ENCODE data around the gene ITGB2.

ITGB2 gene

DNA sequence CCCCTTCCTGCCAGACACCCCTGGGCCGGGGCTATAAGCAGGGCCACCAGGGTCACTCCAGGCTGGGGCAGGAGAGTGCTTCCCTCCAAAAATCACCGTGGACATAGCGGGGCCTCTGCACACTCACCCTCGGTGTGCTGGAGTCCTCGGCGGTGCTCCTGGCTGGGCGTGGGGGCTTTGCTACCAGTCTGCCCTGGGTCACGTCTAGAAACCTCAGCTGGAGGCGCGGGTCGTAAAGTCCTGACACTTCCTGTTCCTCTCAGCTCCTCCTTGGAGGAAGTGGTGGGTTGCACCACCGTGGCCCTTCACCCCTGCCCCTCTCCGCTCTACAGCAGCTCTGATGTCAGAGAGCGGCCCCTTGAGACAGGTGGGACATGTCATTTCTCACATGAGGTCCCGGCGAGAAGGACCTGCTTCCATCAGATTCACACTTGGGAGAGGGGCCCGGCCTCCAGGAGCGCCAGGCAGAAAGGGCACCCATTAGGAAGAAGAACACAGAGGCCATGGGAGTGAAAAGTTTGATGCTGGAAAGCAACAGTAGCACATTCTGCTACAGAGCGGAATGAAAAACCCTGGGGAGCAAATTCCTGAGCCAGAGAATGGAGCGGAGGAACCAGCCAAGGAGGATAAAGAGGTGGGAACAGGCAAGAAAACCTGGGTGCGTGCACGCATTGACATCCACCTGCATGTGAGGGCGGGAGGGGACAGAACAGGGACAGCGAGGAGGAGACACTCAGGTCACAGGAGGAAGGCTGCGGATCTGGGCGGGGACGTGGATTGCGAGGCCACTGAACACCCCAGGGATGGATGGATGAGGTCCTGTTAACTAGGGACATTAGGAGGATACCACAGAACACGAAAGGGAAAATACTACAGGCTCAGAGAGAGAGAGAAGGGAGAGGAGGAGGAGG, at the start of gene ITGB2:
ITGB2 (minus strand) TSS at position 206 of the 911 bp plus-strand sequence. CDS start 10,117 bp downstream, outside the sequence.
- no peak for DNase-seq

GRCh38 chr21:44969931-44970755, 49.4 kb upstream of the ITGB2 start:
- no peak for DNase-seq

DNA sequence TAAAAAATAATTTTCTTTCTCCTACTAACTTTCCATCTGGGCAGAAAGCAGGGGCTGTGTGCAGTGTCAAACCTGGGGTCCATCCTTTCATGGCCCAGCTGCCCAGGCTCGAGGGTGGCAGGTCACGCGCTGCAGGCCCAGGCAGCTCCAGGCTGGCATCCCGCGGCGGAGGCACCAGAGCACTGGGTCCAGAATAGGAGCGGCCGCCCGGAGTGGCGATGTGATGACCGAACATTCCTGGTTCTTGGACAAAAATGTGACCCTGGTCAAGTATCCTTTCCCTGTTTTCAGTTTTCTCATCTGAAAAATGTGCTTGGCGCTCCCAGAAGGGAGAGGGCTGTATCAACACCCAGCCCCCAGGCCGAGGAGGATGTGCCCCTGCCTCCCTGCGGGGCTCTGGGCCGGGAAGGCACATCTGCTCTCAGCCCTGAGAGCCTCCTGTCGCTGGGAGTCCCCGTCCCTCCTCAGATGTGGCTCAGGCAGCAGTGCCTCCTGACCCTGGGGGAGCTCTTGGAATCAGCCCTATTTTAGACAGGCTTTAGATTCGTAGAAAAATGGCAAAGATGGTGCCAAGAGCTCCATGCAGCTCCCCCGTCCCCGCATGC, 48.5 kb upstream of the ITGB2 start:
- DNase-seq, result no peak

DNA sequence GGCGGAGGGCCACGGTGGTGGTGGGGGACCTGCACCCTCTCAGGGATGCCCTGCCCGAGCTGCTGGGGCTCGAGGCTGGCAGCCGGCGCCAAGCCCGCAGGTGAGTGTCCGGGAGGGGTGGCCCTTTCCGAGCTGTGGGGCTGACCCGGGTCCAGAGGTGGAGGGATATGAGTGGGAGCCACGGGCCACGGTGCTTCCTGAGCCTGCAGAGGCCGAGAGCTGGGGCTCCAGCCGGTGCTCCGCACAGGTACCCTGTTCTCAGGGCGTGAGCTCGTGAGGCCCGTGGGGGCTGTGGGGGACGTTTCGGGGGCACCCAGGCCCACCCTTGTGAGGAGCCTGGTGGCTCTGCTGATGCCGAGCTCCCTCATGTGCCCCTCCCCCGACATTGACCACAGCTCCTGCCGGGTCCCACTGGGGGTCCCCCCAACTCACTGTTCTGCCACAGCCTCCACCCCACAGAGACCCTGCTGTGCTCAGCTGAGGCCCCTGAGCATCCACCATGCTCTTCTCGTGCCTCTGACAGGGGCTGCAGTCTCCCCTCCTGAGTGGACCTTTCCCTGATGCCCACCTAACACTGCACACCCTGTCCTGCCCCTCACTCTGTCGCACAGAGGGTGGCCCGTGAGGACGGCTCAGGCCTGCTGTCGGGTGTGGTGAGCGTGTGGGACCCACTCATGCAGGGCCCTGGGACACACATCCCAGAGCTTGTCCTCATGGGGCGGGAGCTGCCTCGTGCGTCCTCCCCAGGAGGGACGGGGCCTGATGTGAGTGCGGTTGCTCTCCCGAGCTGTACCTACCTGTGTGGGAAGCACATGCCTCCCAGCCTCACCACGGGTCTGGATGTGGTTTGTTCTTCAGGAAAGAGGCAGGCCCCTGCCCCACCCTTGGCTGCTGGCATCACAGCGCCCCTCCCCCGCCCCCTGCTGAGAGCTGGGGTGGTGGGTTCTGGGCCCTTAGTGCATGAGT, 46.7 kb upstream of the ITGB2 start:
- DNase-seq, result no peak

DNA sequence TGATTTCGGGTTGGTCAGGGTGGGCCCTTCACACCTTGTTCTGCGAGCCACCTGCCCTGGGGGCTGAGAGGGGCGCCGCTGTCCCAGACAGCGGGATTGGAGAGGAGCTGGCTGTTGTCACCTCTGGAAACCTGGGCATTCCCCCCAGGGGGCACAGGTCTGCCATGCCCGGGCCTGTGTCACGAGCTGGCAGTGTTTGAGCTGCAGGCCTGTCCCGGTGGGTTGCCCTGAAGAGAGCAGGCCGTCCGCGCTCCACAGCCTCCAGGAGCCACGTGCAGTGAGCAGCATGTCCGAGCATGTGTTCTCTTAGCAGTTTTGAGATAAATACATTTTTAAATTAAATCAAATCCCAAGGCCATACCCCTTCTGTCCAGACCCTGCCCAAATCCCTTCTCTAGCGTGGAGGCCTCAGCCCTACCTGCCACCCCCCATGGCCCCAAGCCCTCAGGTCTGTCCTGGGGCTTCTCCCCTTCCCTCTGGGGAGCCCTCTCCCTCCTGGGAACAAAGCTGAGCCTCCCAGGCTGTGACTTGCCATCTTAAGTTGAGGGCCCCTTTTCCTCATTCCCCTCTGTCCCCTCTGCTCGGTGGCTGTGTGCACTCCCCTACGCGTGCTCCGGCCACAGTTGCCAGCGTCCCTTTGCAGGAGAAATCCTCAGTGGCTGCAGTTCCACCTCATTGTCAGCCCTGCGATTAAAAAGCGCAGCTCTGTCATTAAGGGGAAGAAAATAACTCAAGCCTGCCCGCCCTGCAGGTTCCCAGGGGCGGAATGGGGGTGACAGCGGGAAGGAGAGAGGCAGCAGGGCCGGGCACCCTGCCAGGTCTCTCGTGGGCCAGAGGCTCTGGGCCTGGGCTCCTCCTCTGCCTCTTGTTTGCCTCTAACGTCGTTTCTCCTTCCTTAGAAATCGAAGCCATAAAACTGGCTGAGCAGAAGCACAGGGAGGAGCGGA, 45.7 kb upstream of the ITGB2 start:
- DNase-seq, result peak in 1 of 3 experiments; percentile 3

DNA sequence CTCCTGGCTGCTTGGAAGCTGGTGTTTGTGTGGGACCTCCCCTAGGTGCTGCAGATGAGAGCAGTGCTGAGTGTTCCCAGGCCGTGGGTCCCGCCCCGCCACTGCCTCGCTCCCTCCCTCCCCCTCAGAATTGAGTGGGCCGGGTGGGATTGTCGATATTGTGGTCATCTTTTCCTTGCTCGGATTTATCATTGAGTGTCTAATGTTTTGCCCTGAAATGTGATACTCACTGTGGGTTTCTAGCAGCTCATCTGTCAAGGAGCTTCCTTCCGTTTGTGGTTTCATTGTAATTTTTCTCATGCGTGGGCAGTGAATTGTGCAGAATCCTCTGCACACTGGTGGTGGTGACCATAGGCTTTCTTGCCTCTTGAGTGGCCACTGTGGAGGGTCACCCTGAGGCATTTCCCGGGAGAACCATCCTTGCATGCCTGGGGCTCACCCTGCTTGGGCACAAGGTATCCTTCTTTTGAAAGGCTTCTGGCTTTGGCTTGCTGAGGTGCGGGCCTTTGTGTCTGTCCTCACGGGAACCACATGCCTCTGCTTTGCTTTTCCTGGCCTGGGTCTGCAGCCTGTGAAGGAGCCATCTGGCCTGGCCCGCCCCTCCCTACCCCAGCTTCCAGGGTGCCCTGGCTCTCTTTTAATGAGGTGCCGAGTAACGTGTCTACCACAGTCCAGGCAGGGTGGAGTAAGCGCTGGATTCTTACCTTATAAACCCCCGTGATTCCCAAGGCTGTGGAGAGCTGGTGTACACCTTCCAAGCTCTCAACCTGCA, 44.7 kb upstream of the ITGB2 start:
- peak in 1 of 3 experiments; percentile 14 for DNase-seq

- DNase-seq, result no peak
Observed at GRCh38 chr21:44964381-44964780, 43.7 kb upstream of the ITGB2 start.

GRCh38 chr21:44962403-44962966, 41.8 kb upstream of the ITGB2 start:
- DNase-seq, result no peak

- DNase-seq, result no peak
Observed at GRCh38 chr21:44960141-44961092, 39.7 kb upstream of the ITGB2 start.

DNA sequence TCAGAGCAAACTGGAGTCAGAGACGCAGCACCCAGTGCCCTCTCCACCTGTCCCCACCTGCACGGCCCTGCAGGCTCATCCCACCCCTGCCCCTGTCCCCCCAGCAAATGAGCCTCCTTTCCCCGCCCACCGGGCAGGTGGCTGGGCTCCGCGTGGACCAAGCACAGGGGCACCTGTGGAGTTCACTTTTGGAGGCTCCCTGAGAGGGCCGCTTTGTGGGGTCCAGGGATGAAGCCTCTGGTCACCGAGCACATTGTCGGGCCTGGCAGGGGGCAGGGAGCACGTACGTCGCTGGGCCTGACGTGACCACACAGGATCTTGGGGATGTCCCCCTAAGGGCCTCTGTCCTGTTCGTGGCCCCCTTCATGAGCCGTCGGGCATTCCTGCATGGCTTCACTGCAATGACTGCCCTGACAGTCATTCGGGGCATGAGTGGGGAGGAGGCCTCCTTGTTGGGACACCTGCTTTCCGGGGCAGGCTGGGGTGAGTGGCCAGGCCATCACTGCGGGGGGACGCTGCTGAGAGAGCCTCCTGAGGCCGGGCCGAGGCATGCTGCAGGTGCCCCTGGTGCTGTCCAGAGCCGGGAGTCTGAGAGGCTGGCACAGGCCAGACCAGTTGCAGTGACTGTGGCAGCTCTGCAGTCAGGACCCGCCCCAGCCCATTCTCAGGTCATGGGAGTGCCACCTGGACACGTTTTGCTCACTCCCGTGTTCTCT, 38.8 kb upstream of the ITGB2 start:
- DNase-seq, result no peak

DNA sequence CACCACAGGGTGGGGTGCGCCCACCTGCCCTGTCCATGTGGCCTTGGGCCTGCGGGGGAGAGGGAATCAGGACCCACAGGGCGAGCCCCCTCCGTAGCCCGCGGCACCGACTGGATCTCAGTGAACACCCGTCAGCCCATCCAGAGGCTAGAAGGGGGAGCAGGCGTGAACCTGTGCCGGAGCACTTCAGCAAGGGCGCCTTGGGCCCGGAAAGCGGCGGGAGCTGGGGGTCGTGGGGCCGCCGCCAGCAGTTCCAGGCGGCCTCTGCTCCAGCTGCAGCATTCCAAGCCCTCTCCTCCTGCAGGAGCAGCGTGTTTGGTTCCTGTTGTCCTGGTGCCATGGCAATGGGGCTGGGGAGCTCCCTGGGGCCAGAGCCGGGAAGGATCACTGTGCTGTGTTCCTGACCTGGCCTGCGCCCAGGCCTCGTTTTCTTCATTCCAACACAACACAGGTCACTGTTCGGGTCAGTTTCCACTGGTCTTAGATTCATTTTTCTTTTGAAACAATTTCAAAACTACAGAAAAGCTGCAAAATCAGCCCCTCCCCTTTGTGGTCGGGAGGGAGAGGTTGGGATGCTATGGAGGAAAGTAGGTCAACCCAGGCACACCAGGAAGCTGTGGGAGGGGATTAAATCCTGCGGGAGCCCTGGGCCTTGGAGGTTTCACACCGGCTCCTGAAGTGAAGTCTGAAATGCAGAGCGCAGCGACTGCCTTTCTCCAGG, 37.9 kb upstream of the ITGB2 start:
- no peak for DNase-seq

- no peak for DNase-seq
Observed at GRCh38 chr21:44957901-44958451, 37.3 kb upstream of the ITGB2 start.

GRCh38 chr21:44957047-44957831, 36.5 kb upstream of the ITGB2 start:
- no peak for DNase-seq

- no peak for DNase-seq
Observed at GRCh38 chr21:44956356-44957046, 35.8 kb upstream of the ITGB2 start.

- DNase-seq, result no peak
Observed at GRCh38 chr21:44955798-44956175, 35.1 kb upstream of the ITGB2 start.

Data from NCI-H1417 (cell line).